Common myeloid progenitor, CD34-positive (primary cell): ENCODE results near the gene MAFF.

Experiments
- CTCF ChIA-PET: fragments of 350-600 bp; sonication (Branson Sonifier 250); formaldehyde crosslinking; loops from one replicate; lab custom pipeline; 2021; ENCODE audit warnings: antibody characterized with exemption; lab: Charles Lee
- POLR2A ChIA-PET: fragments of 350-600 bp; sonication (Branson Sonifier 250); formaldehyde crosslinking; loops from one replicate; lab custom pipeline; 2021; ENCODE audit warnings: antibody characterized with exemption; lab: Charles Lee
- DNase-seq, 3 donors: peaks; one replicate each; pipeline versions ENCODE4 v3.0.0 to v3.0.0-alpha.2; 2013
- H3K27ac ChIP-seq, 2 experiments: 1 replicate in 1 of 2; 2 replicates in 1 of 2; pipeline ENCODE4 v1.7.0; 2013; ENCODE audit warnings: inconsistent platforms in 2 of 2, low read length in 2 of 2, mild to moderate bottlenecking in 2 of 2, low read depth in 1 of 2, moderate library complexity in 1 of 2; ENCODE audit not compliant: severe bottlenecking in 2 of 2, insufficient read depth in 1 of 2, poor library complexity in 1 of 2
- H3K27me3 ChIP-seq, 5 experiments: replicated peaks in 2 of 5; 1 replicate in 3 of 5; 2 replicates in 2 of 5; pipeline versions ENCODE4 v1.6.1 to v1.7.0; 2013; ENCODE audit warnings: low read length in 4 of 5, mild to moderate bottlenecking in 2 of 5, moderate library complexity in 2 of 5, inconsistent platforms in 1 of 5; ENCODE audit not compliant: insufficient read depth in 5 of 5, control insufficient read depth in 4 of 5
- H3K36me3 ChIP-seq, 4 experiments: 1 replicate in 2 of 4; 2 replicates in 2 of 4; pipeline versions ENCODE4 v1.6.1 to v1.7.0; 2013; ENCODE audit warnings: low read length in 3 of 4, control low read depth in 1 of 4, mild to moderate bottlenecking in 1 of 4; ENCODE audit not compliant: control insufficient read depth in 4 of 4, insufficient read depth in 4 of 4
- H3K4me1 ChIP-seq, 4 experiments: 1 replicate in 3 of 4; 2 replicates in 1 of 4; pipeline versions ENCODE4 v1.6.1 to v1.7.1; 2013; ENCODE audit warnings: low read length in 3 of 4, mild to moderate bottlenecking in 3 of 4, control low read depth in 1 of 4, inconsistent platforms in 1 of 4, moderate library complexity in 1 of 4; ENCODE audit not compliant: control insufficient read depth in 4 of 4, insufficient read depth in 4 of 4; ENCODE audit errors: control extremely low read depth in 1 of 4
- H3K4me3 ChIP-seq, 7 experiments: 1 replicate in 4 of 7; 2 replicates in 3 of 7; pipeline versions ENCODE4 v1.5.1 to v1.7.0; 2013; ENCODE audit warnings: mild to moderate bottlenecking in 7 of 7, low read length in 6 of 7, moderate library complexity in 6 of 7, inconsistent platforms in 2 of 7, low read depth in 2 of 7, control low read depth in 1 of 7; ENCODE audit not compliant: insufficient read depth in 4 of 7, control insufficient read depth in 1 of 7; ENCODE audit errors: extremely low read depth in 1 of 7
- H3K9me3 ChIP-seq, 5 experiments: 1 replicate in 4 of 5; 2 replicates in 1 of 5; pipeline versions ENCODE4 v1.6.1 to v1.7.1; 2013; ENCODE audit warnings: low read length in 4 of 5, mild to moderate bottlenecking in 2 of 5, inconsistent platforms in 1 of 5, low read depth in 1 of 5, moderate library complexity in 1 of 5; ENCODE audit not compliant: control insufficient read depth in 4 of 5, insufficient read depth in 2 of 5; ENCODE audit errors: control extremely low read depth in 1 of 5
- WGBS: methylation state at CpG from one replicate; pipeline ENCODE4 v1.1.5; 2013; ENCODE audit not compliant: insufficient coverage; 5-methylcytosine and 5-hydroxymethylcytosine counted together

Gene MAFF

GRCh38 chr22:38172832-38173640, 28.8 kb upstream of the MAFF start:
- ChIA-PET POLR2A (interaction anchor here (0.6 to 1.5 kb wide), 4 partner anchors 7 to 31 kb away, joined by 3 to 5 read pairs (median 4); partner anchors contain the start of gene MAFF), CTCF (interaction anchor here (0.9 to 1.4 kb wide), 3 partner anchors 9 to 31 kb away, joined by 3 to 4 read pairs (median 3); partner anchors contain the start of gene PLA2G6)
- H3K4me3 ChIP-seq = peak overlapping the region in 3 of 7 experiments; percentile 4 to 20 (median 17)

GRCh38 chr22:38173641-38173906, 28.2 kb upstream of the MAFF start:
- WGBS = 83% methylated on average over 3 of the region's 4 CpGs
- POLR2A ChIA-PET = interaction anchor here (1.5 kb wide), 2 partner anchors 28 to 30 kb away, joined by 3 to 5 read pairs; partner anchors contain the start of gene MAFF
- Histone ChIP-seq H3K36me3 (peaks cover 0 to 5% (median 0%) of the 10 kb centered on the region in 4 experiments), H3K27me3 (no peaks in the 10 kb centered on the region), H3K4me3 (peak overlapping the region in 1 of 7 experiments; percentile 4), H3K9me3 (no peaks in the 10 kb centered on the region), H3K27ac (peak overlapping the region; percentile 67 to 75), H3K4me1 (peaks cover 0 to 65% (median 52%) of the 10 kb centered on the region in 4 experiments)
- DNase-seq = no peak
- CTCF ChIA-PET = interaction anchor here (0.9 to 1.4 kb wide), 4 partner anchors 8 to 30 kb away, joined by 3 to 4 read pairs (median 3); partner anchors contain the start of genes MAFF and PLA2G6

More at GRCh38 chr22:38172832-38173640, 28.8 kb upstream of the MAFF start:
- WGBS = 12% methylated on average over 7 of the region's 16 CpGs
- Histone ChIP-seq H3K27ac (peak overlapping the region; percentile 67 to 75), H3K36me3 (peaks cover 0 to 9% (median 1%) of the 10 kb centered on the region in 4 experiments), H3K9me3 (no peaks in the 10 kb centered on the region), H3K27me3 (no peaks in the 10 kb centered on the region), H3K4me1 (peaks cover 0 to 63% (median 50%) of the 10 kb centered on the region in 4 experiments)
- peak; percentile 93 to 99 (median 97) for DNase-seq

- ChIA-PET CTCF (interaction anchor here (0.6 to 1.6 kb wide), 6 partner anchors 9 to 56 kb away, joined by 3 to 7 read pairs (median 4); partner anchors contain the start of gene MAFF), POLR2A (no interaction called here)
- no peak for DNase-seq
Observed at GRCh38 chr22:38174626-38175025, 27.2 kb upstream of the MAFF start.

GRCh38 chr22:38175206-38176118, 26.3 kb upstream of the MAFF start:
- Histone ChIP-seq H3K4me1 (peaks cover 8 to 79% (median 64%) of the 10 kb centered on the region in 4 experiments), H3K4me3 (peak overlapping the region in 3 of 7 experiments; percentile 8 to 45 (median 34)), H3K27ac (peak overlapping the region; percentile 84 to 87), H3K9me3 (no peaks in the 10 kb centered on the region), H3K27me3 (no peaks in the 10 kb centered on the region), H3K36me3 (no peaks in the 10 kb centered on the region)
- WGBS = 93% methylated on average over 14 of the region's 17 CpGs
- ChIA-PET POLR2A (interaction anchor here (0.6 to 1.3 kb wide), 4 partner anchors 22 to 61 kb away, joined by 3 to 7 read pairs (median 3); partner anchors contain the start of gene MAFF), CTCF (interaction anchor here (0.7 to 1.6 kb wide), 6 partner anchors 8 to 55 kb away, joined by 3 to 7 read pairs (median 4); no protein-coding TSS in a partner anchor)
- DNase-seq = peak in 1 of 3 donors; percentile 46

More at GRCh38 chr22:38174626-38175025, 27.2 kb upstream of the MAFF start:
- WGBS = 100% methylated on average over 12 of the region's 14 CpGs
- no peaks in the 10 kb centered on the region for H3K27me3 ChIP-seq
- no peaks in the 10 kb centered on the region for H3K9me3 ChIP-seq
- H3K27ac ChIP-seq = peak overlapping the region in 1 of 2 experiments; percentile 47
- H3K4me3 ChIP-seq = no peak overlapping the region
- no peaks in the 10 kb centered on the region for H3K36me3 ChIP-seq
- H3K4me1 ChIP-seq = peaks cover 2 to 71% (median 56%) of the 10 kb centered on the region in 4 experiments

- peak; percentile 83 to 99 (median 99) for DNase-seq
- Histone ChIP-seq H3K27ac (peak overlapping the region; percentile 84 to 87), H3K4me3 (peak overlapping the region in 3 of 7 experiments; percentile 26 to 45 (median 39)), H3K9me3 (no peaks in the 10 kb centered on the region), H3K27me3 (no peaks in the 10 kb centered on the region), H3K4me1 (peaks cover 10 to 87% (median 72%) of the 10 kb centered on the region in 4 experiments), H3K36me3 (no peaks in the 10 kb centered on the region)
- ChIA-PET POLR2A (interaction anchor here (0.6 to 1.3 kb wide), 4 partner anchors 25 to 62 kb away, joined by 3 to 7 read pairs (median 3); partner anchors contain the start of gene MAFF), CTCF (interaction anchor here (0.7 to 1.6 kb wide), 5 partner anchors 9 to 54 kb away, joined by 3 to 7 read pairs (median 3); no protein-coding TSS in a partner anchor)
- 5% methylated on average over 13 of the region's 14 CpGs for WGBS
Observed at GRCh38 chr22:38176170-38176741, 25.5 kb upstream of the MAFF start.

- H3K4me3 ChIP-seq = peak overlapping the region in 2 of 7 experiments; percentile 3 to 39
- H3K36me3 ChIP-seq = no peaks in the 10 kb centered on the region
- DNase-seq = peak in 1 of 3 donors; percentile 29
- H3K4me1 ChIP-seq = peaks cover 10 to 86% (median 73%) of the 10 kb centered on the region in 4 experiments
- H3K27me3 ChIP-seq = no peaks in the 10 kb centered on the region
- H3K27ac ChIP-seq = peak overlapping the region; percentile 84 to 87
- H3K9me3 ChIP-seq = no peaks in the 10 kb centered on the region
- WGBS = 100% methylated on average over 2 of the region's 4 CpGs
- CTCF ChIA-PET = interaction anchor here (1.2 kb wide), 1 partner anchor 11 kb away, joined by 5 read pairs; no protein-coding TSS in a partner anchor
- POLR2A ChIA-PET = interaction anchor here (0.7 to 1.3 kb wide), 2 partner anchors 28 to 62 kb away, joined by 3 read pairs; no protein-coding TSS in a partner anchor
Observed at GRCh38 chr22:38177044-38177443, 24.8 kb upstream of the MAFF start.
